SW480 (cell line): ENCODE results near the gene TRPM2.

Source experiments
- DNase-seq: peaks from one replicate; pipeline ENCODE4 v3.0.0-alpha.2; 2016; ENCODE audit warnings: low spot score

Gene TRPM2

GRCh38 chr21:44445145-44445812 is 91.9 kb downstream of the TRPM2 start:
- no peak for DNase-seq

DNA sequence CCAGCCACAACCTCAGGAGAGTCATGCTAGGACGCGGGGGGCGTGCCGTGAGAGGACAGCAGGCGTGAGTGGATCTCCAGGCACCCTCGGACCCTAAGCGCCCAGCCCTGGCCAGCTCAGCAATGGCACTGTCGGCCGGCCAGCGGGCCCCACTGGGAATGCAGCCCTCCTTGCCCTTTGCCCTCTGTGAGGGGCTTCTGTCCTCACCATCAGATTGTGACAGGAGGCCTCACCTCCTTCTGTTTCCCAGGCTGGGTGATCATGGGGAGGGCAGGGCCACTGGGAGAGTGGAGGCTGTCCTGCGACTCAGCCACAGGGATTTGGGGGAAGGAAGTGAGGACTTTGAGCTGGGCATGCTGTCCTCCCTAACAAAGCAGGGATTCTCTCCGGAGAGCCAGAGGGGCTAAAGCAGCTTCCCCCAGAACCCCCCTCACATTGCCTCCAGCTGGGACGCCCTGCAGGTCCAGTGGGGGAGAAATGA is 95.3 kb downstream of the TRPM2 start:
- DNase-seq: no peak

GRCh38 chr21:44449473-44450363 is 96.3 kb downstream of the TRPM2 start:
- no peak for DNase-seq

- no peak for DNase-seq
Measured at GRCh38 chr21:44450402-44450801, 97.0 kb downstream of the TRPM2 start.

DNA sequence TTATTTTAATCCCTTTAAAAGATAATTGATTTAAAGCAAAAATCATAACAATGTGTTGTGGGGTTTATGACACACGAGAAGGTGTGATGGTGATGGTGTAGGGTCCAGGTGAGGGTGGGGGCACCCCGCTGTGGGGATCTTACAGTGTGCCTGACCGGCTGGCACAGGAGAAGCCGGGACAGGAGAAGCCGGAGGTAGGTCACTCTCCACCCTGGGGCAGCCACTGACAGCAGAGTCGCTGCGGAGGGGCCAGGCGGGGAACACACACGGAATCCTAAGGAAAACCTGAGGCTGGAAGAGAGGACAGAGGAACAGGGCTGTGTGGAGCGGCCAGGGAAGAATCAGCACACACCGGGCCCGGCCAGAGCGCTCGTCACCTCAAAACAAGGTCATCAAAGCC is 97.6 kb downstream of the TRPM2 start:
- no peak for DNase-seq

GRCh38 chr21:44453120-44453519 is 99.7 kb downstream of the TRPM2 start:
- no peak for DNase-seq

GRCh38 chr21:44454058-44454457 is 100.6 kb downstream of the TRPM2 start:
- DNase-seq: no peak

DNA sequence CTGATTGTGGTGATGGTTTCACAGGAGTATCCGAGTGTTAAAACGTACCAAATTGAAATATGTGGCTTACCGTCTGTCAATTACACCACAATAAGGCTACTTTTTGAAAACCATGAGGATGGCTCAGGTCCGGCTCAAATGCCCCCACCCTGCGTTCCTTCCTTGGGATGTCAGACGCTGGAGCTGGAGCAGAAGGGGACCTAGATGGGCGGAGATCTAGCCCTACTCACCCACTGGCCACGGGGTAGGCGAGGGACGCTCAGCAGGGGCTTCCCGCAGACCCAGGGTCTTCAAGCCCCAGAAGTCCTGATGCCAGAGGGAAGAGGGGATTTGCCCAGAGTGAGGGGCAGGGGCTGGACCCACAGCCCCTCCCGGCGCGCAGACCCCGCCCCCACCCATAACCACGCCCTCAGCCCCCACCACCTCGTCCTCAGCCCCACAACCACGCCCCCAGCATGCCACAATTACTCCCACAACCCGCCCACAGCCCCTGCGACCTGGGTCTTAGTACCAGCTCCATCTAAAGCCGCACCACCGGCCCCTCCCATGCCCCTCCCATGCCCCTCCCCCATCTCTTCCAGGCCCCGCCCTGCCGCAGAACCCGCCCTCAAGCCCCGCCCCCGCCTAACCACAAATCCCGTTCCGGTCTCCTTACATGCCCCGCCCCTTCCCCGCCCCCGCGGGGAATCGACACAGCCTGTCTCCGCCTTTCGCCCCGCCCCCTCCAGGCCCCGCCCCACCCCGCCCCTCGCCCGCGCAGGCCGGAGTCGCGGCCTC is 101.5 kb downstream of the TRPM2 start, which contains the start of gene LRRC3:
Gene LRRC3 (plus strand): TSS at position 764 of the 777 bp plus-strand sequence. CDS start 1,135 bp downstream, outside the sequence.
- peak; percentile 83 for DNase-seq

GRCh38 chr21:44455524-44456213 is 102.2 kb downstream of the TRPM2 start:
- DNase-seq: peak; percentile 79

- no peak for DNase-seq
Measured at GRCh38 chr21:44456214-44456914, 102.9 kb downstream of the TRPM2 start.

GRCh38 chr21:44456915-44457736 is 103.7 kb downstream of the TRPM2 start:
- no peak for DNase-seq

GRCh38 chr21:44458971-44459711 is 105.7 kb downstream of the TRPM2 start:
- no peak for DNase-seq

- DNase-seq: no peak
Measured at GRCh38 chr21:44459712-44460440, 106.5 kb downstream of the TRPM2 start.

DNA sequence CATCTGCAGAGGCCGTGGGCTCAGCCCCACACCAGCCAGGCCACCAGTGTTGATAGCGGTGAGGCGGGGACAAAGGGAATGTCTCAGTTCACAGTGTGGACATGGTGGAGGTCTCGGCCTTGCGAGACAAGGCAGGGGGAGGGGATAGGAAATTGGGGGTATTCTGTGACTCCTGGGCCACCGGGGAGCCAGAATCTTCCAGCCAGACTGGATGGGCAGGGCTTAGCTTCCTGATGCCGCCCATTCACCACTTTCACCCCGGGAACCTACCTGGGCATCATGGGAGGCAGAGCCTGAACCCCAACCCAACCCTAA is 107.0 kb downstream of the TRPM2 start:
- DNase-seq: no peak

GRCh38 chr21:44461005-44461404 is 107.6 kb downstream of the TRPM2 start:
- DNase-seq: no peak

DNA sequence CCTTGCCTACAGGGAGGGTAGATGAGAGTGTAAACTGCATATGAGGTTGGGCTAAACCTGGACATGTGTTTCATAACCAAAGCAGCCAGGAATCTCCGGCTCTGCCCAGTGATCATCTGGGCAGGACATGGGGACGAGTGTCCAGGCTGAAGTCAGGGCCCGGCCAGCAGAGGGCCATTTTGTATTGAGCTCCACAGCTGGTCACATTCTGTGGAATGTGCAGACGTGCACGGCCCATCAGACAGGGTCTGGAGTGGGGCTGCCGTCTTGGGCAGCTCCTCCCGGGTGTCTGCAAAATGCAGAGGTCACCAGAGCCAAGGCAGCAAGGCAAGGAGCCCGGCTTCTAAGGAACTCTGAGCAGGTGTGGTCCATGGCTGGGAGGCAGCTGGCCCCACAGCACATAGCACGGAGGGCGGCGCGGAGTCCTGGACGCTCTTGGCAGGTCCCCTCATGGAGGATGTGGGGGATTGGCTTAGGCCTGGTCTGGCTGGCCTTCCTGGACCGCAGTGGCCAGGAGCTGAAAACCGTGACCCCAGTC is 108.1 kb downstream of the TRPM2 start:
- DNase-seq: no peak

GRCh38 chr21:44462086-44462833 is 108.8 kb downstream of the TRPM2 start:
- DNase-seq: no peak

DNA sequence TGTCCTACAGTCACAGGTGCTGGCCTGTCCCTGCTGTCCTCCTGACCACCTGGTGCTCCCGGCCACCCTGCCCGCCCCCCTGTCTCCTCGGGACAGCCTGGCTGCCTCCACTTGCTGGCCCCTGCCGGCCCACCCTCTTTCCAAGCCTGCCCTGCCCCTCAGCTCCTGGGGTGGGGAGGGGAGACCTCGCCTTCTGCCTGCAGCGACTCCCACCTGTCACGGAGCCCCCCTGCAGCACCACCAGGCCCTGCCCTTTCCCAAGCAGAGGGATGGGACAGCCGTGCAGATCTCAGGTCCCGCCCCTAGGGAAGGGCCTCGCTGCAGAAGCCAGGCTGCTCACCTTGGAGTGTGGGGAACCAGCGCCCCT is 109.4 kb downstream of the TRPM2 start:
- no peak for DNase-seq
